Measurements from ENCODE around the gene PPM1H.

GRCh38 chr12:62709311-62709710 is 225.6 kb downstream of the PPM1H start:
- TF ChIP-seq, protein P1, sequence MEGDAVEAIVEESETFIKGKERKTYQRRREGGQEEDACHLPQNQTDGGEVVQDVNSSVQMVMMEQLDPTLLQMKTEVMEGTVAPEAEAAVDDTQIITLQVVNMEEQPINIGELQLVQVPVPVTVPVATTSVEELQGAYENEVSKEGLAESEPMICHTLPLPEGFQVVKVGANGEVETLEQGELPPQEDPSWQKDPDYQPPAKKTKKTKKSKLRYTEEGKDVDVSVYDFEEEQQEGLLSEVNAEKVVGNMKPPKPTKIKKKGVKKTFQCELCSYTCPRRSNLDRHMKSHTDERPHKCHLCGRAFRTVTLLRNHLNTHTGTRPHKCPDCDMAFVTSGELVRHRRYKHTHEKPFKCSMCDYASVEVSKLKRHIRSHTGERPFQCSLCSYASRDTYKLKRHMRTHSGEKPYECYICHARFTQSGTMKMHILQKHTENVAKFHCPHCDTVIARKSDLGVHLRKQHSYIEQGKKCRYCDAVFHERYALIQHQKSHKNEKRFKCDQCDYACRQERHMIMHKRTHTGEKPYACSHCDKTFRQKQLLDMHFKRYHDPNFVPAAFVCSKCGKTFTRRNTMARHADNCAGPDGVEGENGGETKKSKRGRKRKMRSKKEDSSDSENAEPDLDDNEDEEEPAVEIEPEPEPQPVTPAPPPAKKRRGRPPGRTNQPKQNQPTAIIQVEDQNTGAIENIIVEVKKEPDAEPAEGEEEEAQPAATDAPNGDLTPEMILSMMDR (IDR thresholded peaks at IDR 0.05) = no peak
- no peak for TF ChIP-seq EZH2 (IDR thresholded peaks at IDR 0.05; ENCODE audit: borderline replicate concordance, insufficient read depth, low read depth, low read length, poor library complexity, severe bottlenecking)

Data from B cell (primary cell).